Measurements from ENCODE around the gene SEC14L1.
"Not testable (repeated sequence)": the region's sequence is repeated elsewhere in the genome, so short reads cannot be mapped to it uniquely, and the experiment has no call there.

SEC14L1 gene

GRCh38 chr17:77148940-77149510, 8.3 kb downstream of the SEC14L1 start:
- Histone ChIP-seq H3K4me1 (ENCODE audit: insufficient read depth, low read length) (peaks cover 48% of the 10 kb centered on the region), H3K36me3 (ENCODE audit: insufficient read depth, low read length) (peaks cover 20% of the 10 kb centered on the region)

GRCh38 chr17:77150196-77150595, 9.4 kb downstream of the SEC14L1 start:
- Histone ChIP-seq H3K36me3 (ENCODE audit: insufficient read depth, low read length) (peaks cover 16% of the 10 kb centered on the region), H2AFZ (ENCODE audit: low read depth, low read length) (no peak overlapping the region), H3K9me3 (ENCODE audit: low read length) (no peaks in the 10 kb centered on the region), H3K4me1 (ENCODE audit: insufficient read depth, low read length) (peaks cover 46% of the 10 kb centered on the region), H3K27me3 (ENCODE audit: insufficient read depth, low read length) (no peaks in the 10 kb centered on the region), H3K4me3 (ENCODE audit: low read length) (no peak overlapping the region)

More at GRCh38 chr17:77148940-77149510, 8.3 kb downstream of the SEC14L1 start:
- Histone ChIP-seq H2AFZ (ENCODE audit: low read depth, low read length) (no peak overlapping the region), H3K9me3 (ENCODE audit: low read length) (no peaks in the 10 kb centered on the region), H3K4me3 (ENCODE audit: low read length) (no peak overlapping the region), H3K27me3 (ENCODE audit: insufficient read depth, low read length) (no peaks in the 10 kb centered on the region)

- H3K4me3 ChIP-seq (ENCODE audit: low read length): no peak overlapping the region
- H3K36me3 ChIP-seq (ENCODE audit: insufficient read depth, low read length): peaks cover 14% of the 10 kb centered on the region
- H3K9me3 ChIP-seq (ENCODE audit: low read length): no peaks in the 10 kb centered on the region
- H3K27me3 ChIP-seq (ENCODE audit: insufficient read depth, low read length): no peaks in the 10 kb centered on the region
- no peak overlapping the region for H2AFZ ChIP-seq (ENCODE audit: low read depth, low read length)
- peaks cover 36% of the 10 kb centered on the region for H3K4me1 ChIP-seq (ENCODE audit: insufficient read depth, low read length)
Measured at GRCh38 chr17:77151186-77151585, 10.4 kb downstream of the SEC14L1 start.

GRCh38 chr17:77152056-77152455, 11.3 kb downstream of the SEC14L1 start:
- not testable (repeated sequence) for H2AFZ ChIP-seq (ENCODE audit: low read depth, low read length); H3K27me3 ChIP-seq (ENCODE audit: insufficient read depth, low read length); H3K9me3 ChIP-seq (ENCODE audit: low read length); H3K4me3 ChIP-seq (ENCODE audit: low read length)
- H3K4me1 ChIP-seq (ENCODE audit: insufficient read depth, low read length): peaks cover 28% of the 10 kb centered on the region
- peaks cover 10% of the 10 kb centered on the region for H3K36me3 ChIP-seq (ENCODE audit: insufficient read depth, low read length)

- H2AFZ ChIP-seq (ENCODE audit: low read depth, low read length): no peak overlapping the region
- H3K4me3 ChIP-seq (ENCODE audit: low read length): no peak overlapping the region
- peaks cover 14% of the 10 kb centered on the region for H3K4me1 ChIP-seq (ENCODE audit: insufficient read depth, low read length)
- H3K27me3 ChIP-seq (ENCODE audit: insufficient read depth, low read length): no peaks in the 10 kb centered on the region
- peaks cover 4% of the 10 kb centered on the region for H3K36me3 ChIP-seq (ENCODE audit: insufficient read depth, low read length)
- H3K9me3 ChIP-seq (ENCODE audit: low read length): no peaks in the 10 kb centered on the region
Measured at GRCh38 chr17:77153472-77153871, 12.7 kb downstream of the SEC14L1 start.

GRCh38 chr17:77153999-77154586, 13.3 kb downstream of the SEC14L1 start:
- Histone ChIP-seq H3K27me3 (ENCODE audit: insufficient read depth, low read length) (no peaks in the 10 kb centered on the region), H3K4me3 (ENCODE audit: low read length) (no peak overlapping the region), H3K4me1 (ENCODE audit: insufficient read depth, low read length) (peaks cover 7% of the 10 kb centered on the region), H2AFZ (ENCODE audit: low read depth, low read length) (no peak overlapping the region), H3K36me3 (ENCODE audit: insufficient read depth, low read length) (peaks cover 4% of the 10 kb centered on the region), H3K9me3 (ENCODE audit: low read length) (no peaks in the 10 kb centered on the region)

- H3K9me3 ChIP-seq (ENCODE audit: low read length): no peaks in the 10 kb centered on the region
- peaks cover 11% of the 10 kb centered on the region for H3K4me1 ChIP-seq (ENCODE audit: insufficient read depth, low read length)
- H3K36me3 ChIP-seq (ENCODE audit: insufficient read depth, low read length): peaks cover under 1% of the 10 kb centered on the region
- H2AFZ ChIP-seq (ENCODE audit: low read depth, low read length): no peak overlapping the region
- no peaks in the 10 kb centered on the region for H3K27me3 ChIP-seq (ENCODE audit: insufficient read depth, low read length)
- H3K4me3 ChIP-seq (ENCODE audit: low read length): no peak overlapping the region
Measured at GRCh38 chr17:77155125-77155524, 14.4 kb downstream of the SEC14L1 start.

GRCh38 chr17:77157766-77158165, 17.0 kb downstream of the SEC14L1 start:
- not testable (repeated sequence) for H3K36me3 ChIP-seq (ENCODE audit: insufficient read depth, low read length); H3K27me3 ChIP-seq (ENCODE audit: insufficient read depth, low read length); H2AFZ ChIP-seq (ENCODE audit: low read depth, low read length); H3K4me3 ChIP-seq (ENCODE audit: low read length); H3K9me3 ChIP-seq (ENCODE audit: low read length)
- H3K4me1 ChIP-seq (ENCODE audit: insufficient read depth, low read length): peaks cover 22% of the 10 kb centered on the region

- Histone ChIP-seq H3K4me3 (ENCODE audit: low read length) (no peak overlapping the region), H3K36me3 (ENCODE audit: insufficient read depth, low read length) (no peaks in the 10 kb centered on the region)
Measured at GRCh38 chr17:77160091-77160874, 19.5 kb downstream of the SEC14L1 start.

GRCh38 chr17:77160875-77161530, 20.2 kb downstream of the SEC14L1 start:
- Histone ChIP-seq H3K4me3 (ENCODE audit: low read length) (no peak overlapping the region), H3K27me3 (ENCODE audit: insufficient read depth, low read length) (no peaks in the 10 kb centered on the region), H3K36me3 (ENCODE audit: insufficient read depth, low read length) (no peaks in the 10 kb centered on the region), H2AFZ (ENCODE audit: low read depth, low read length) (no peak overlapping the region), H3K4me1 (ENCODE audit: insufficient read depth, low read length) (peaks cover 53% of the 10 kb centered on the region), H3K9me3 (ENCODE audit: low read length) (no peaks in the 10 kb centered on the region)

More at GRCh38 chr17:77160091-77160874, 19.5 kb downstream of the SEC14L1 start:
- Histone ChIP-seq H3K4me1 (ENCODE audit: insufficient read depth, low read length) (peaks cover 47% of the 10 kb centered on the region), H3K27me3 (ENCODE audit: insufficient read depth, low read length) (no peaks in the 10 kb centered on the region), H2AFZ (ENCODE audit: low read depth, low read length) (no peak overlapping the region), H3K9me3 (ENCODE audit: low read length) (no peaks in the 10 kb centered on the region)

GRCh38 chr17:77161953-77162352, 21.2 kb downstream of the SEC14L1 start:
- Histone ChIP-seq H3K4me3 (ENCODE audit: low read length) (no peak overlapping the region), H3K36me3 (ENCODE audit: insufficient read depth, low read length) (no peaks in the 10 kb centered on the region), H2AFZ (ENCODE audit: low read depth, low read length) (no peak overlapping the region), H3K27me3 (ENCODE audit: insufficient read depth, low read length) (no peaks in the 10 kb centered on the region), H3K9me3 (ENCODE audit: low read length) (no peaks in the 10 kb centered on the region), H3K4me1 (ENCODE audit: insufficient read depth, low read length) (peaks cover 53% of the 10 kb centered on the region)

- no peak overlapping the region for H2AFZ ChIP-seq (ENCODE audit: low read depth, low read length)
- no peak overlapping the region for H3K4me3 ChIP-seq (ENCODE audit: low read length)
- no peaks in the 10 kb centered on the region for H3K27me3 ChIP-seq (ENCODE audit: insufficient read depth, low read length)
- H3K36me3 ChIP-seq (ENCODE audit: insufficient read depth, low read length): no peaks in the 10 kb centered on the region
- H3K4me1 ChIP-seq (ENCODE audit: insufficient read depth, low read length): peaks cover 53% of the 10 kb centered on the region
- H3K9me3 ChIP-seq (ENCODE audit: low read length): peaks cover 7% of the 10 kb centered on the region
Measured at GRCh38 chr17:77163001-77163400, 22.2 kb downstream of the SEC14L1 start.
